ENCODE data around the gene AHCY.

GRCh38 chr20:34274694-34275093, 28.5 kb downstream of the AHCY start:
- TF ChIP-seq POLR2A (IDR thresholded peaks at IDR 0.05; ENCODE audit: low read depth, low read length), result no peak
- no peak for TF ChIP-seq TAF1 (IDR thresholded peaks at IDR 0.05; ENCODE audit: borderline replicate concordance, low read depth, low read length)
- no peak for TF ChIP-seq POLR2AphosphoS5 (IDR thresholded peaks at IDR 0.05; ENCODE audit: low read depth, low read length)

All from GM12892 (cell line).